Mesodermal cell (in vitro differentiated cells): ENCODE results near the gene MMP11.

ENCODE experiments used
- H3K27ac ChIP-seq: 2 replicates; pipeline ENCODE4 v1.7.0; 2013; ENCODE audit warnings: mild to moderate bottlenecking, low read depth, low read length, moderate library complexity; ENCODE audit not compliant: severe bottlenecking
- H3K36me3 ChIP-seq: 2 replicates; pipeline ENCODE4 v1.7.1; 2013; ENCODE audit warnings: mild to moderate bottlenecking, low read length, moderate library complexity; ENCODE audit not compliant: control insufficient read depth, insufficient read depth
- H3K4me1 ChIP-seq: one replicate; pipeline ENCODE4 v1.7.1; 2013; ENCODE audit warnings: mild to moderate bottlenecking, low read length; ENCODE audit not compliant: insufficient read depth, control insufficient read depth, poor library complexity, severe bottlenecking
- H3K4me3 ChIP-seq: 2 replicates; pipeline ENCODE4 v1.7.0; 2013; ENCODE audit warnings: low read length, control low read depth, mild to moderate bottlenecking; ENCODE audit not compliant: insufficient read depth, poor library complexity, severe bottlenecking; ENCODE audit errors: extremely low read depth
- H3K9me3 ChIP-seq: 2 replicates; pipeline ENCODE4 v1.7.1; 2013; ENCODE audit warnings: mild to moderate bottlenecking, low read length, moderate library complexity; ENCODE audit not compliant: control insufficient read depth
- WGBS, 2 experiments: methylation state at CpG; one replicate each; pipeline ENCODE4 v1.1.5; 2013; ENCODE audit warnings: missing lambda C conversion rate in 2 of 2; ENCODE audit not compliant: insufficient coverage in 2 of 2; 5-methylcytosine and 5-hydroxymethylcytosine counted together

Gene MMP11

GRCh38 chr22:23773483-23774113 lies 949 bp downstream of the MMP11 start:
- peaks cover 29% of the 10 kb centered on the region for H3K4me1 ChIP-seq
- no peaks in the 10 kb centered on the region for H3K9me3 ChIP-seq
- H3K27ac ChIP-seq, result no peak overlapping the region
- no peaks in the 10 kb centered on the region for H3K36me3 ChIP-seq
- H3K4me3 ChIP-seq, result peak overlapping the region; percentile 47
- 36 to 52% methylated on average over 4 to 5 of the region's 7 CpGs for WGBS, 2 experiments

- Histone ChIP-seq H3K4me3 (no peak overlapping the region), H3K4me1 (peaks cover 29% of the 10 kb centered on the region), H3K36me3 (no peaks in the 10 kb centered on the region), H3K9me3 (no peaks in the 10 kb centered on the region), H3K27ac (no peak overlapping the region)
- WGBS, 2 experiments, result 73 to 91% methylated on average over 7 to 10 of the region's 12 CpGs
These were observed 1.7 kb downstream of the MMP11 start for GRCh38 chr22:23774114-23774921.

GRCh38 chr22:23774922-23775436 lies 2.3 kb downstream of the MMP11 start:
- Histone ChIP-seq H3K4me1 (peaks cover 29% of the 10 kb centered on the region), H3K4me3 (no peak overlapping the region)

GRCh38 chr22:23775779-23776375 lies 3.2 kb downstream of the MMP11 start:
- Histone ChIP-seq H3K4me1 (peaks cover 28% of the 10 kb centered on the region), H3K27ac (no peak overlapping the region), H3K36me3 (no peaks in the 10 kb centered on the region), H3K4me3 (no peak overlapping the region), H3K9me3 (no peaks in the 10 kb centered on the region)
- 92 to 93% methylated on average over 2 of the region's 3 CpGs for WGBS, 2 experiments

More at GRCh38 chr22:23774922-23775436, 2.3 kb downstream of the MMP11 start:
- H3K27ac ChIP-seq, result no peak overlapping the region
- H3K9me3 ChIP-seq, result no peaks in the 10 kb centered on the region
- H3K36me3 ChIP-seq, result no peaks in the 10 kb centered on the region
- WGBS, 2 experiments, result 100% methylated on average over 1 to 2 of the region's 2 CpGs

GRCh38 chr22:23777776-23778576 lies 5.3 kb downstream of the MMP11 start:
- Histone ChIP-seq H3K36me3 (no peaks in the 10 kb centered on the region), H3K27ac (no peak overlapping the region), H3K4me1 (peaks cover 30% of the 10 kb centered on the region), H3K9me3 (no peaks in the 10 kb centered on the region), H3K4me3 (no peak overlapping the region)
- WGBS, 2 experiments, result 92 to 94% methylated on average over 10 to 11 of the region's 11 CpGs

- Histone ChIP-seq H3K4me3 (no peak overlapping the region), H3K9me3 (no peaks in the 10 kb centered on the region), H3K4me1 (peaks cover 25% of the 10 kb centered on the region), H3K36me3 (no peaks in the 10 kb centered on the region), H3K27ac (no peak overlapping the region)
- whole genome bisulfite sequencing, 2 experiments, result 91 to 93% methylated on average over 2 to 3 of the region's 3 CpGs
These were observed 5.9 kb downstream of the MMP11 start for GRCh38 chr22:23778577-23778900.

- no peaks in the 10 kb centered on the region for H3K36me3 ChIP-seq
- 92 to 93% methylated on average over 13 to 16 of the region's 16 CpGs for whole genome bisulfite sequencing, 2 experiments
- H3K4me1 ChIP-seq, result peaks cover 19% of the 10 kb centered on the region
- H3K27ac ChIP-seq, result no peak overlapping the region
- no peaks in the 10 kb centered on the region for H3K9me3 ChIP-seq
- no peak overlapping the region for H3K4me3 ChIP-seq
These were observed 6.4 kb downstream of the MMP11 start for GRCh38 chr22:23779083-23779482.

GRCh38 chr22:23779731-23780130 lies 7.1 kb downstream of the MMP11 start:
- H3K27ac ChIP-seq, result no peak overlapping the region
- H3K9me3 ChIP-seq, result no peaks in the 10 kb centered on the region
- H3K4me3 ChIP-seq, result no peak overlapping the region
- 87 to 96% methylated on average over 3 to 5 of the region's 5 CpGs for WGBS, 2 experiments
- no peaks in the 10 kb centered on the region for H3K36me3 ChIP-seq
- H3K4me1 ChIP-seq, result peaks cover 13% of the 10 kb centered on the region

- WGBS, 2 experiments, result 86 to 90% methylated on average over 19 to 20 of the region's 20 CpGs
- H3K9me3 ChIP-seq, result no peaks in the 10 kb centered on the region
- H3K4me1 ChIP-seq, result peaks cover 8% of the 10 kb centered on the region
- no peak overlapping the region for H3K4me3 ChIP-seq
- no peaks in the 10 kb centered on the region for H3K36me3 ChIP-seq
- no peak overlapping the region for H3K27ac ChIP-seq
These were observed 7.6 kb downstream of the MMP11 start for GRCh38 chr22:23780146-23780748.

- Histone ChIP-seq H3K9me3 (no peaks in the 10 kb centered on the region), H3K4me3 (no peak overlapping the region), H3K36me3 (no peaks in the 10 kb centered on the region), H3K27ac (no peak overlapping the region), H3K4me1 (peaks cover 6% of the 10 kb centered on the region)
- 87 to 91% methylated on average over 11 to 15 of the region's 15 CpGs for WGBS, 2 experiments
These were observed 8.4 kb downstream of the MMP11 start for GRCh38 chr22:23781065-23781464.
